HL-60 (cell line): ENCODE results near the gene HPF1.

Experiments
- DNase-seq, 2 experiments: peaks; one replicate each; pipeline ENCODE4 v3.0.0-alpha.2; 2010 to 2020; ENCODE audit warnings: low read depth in 1 of 2, low spot score in 1 of 2
- H3K27ac ChIP-seq: fragments of 250-450 bp; sonication (Bioruptor Pico); replicated peaks from 2 replicates; pipeline ENCODE4 v1.5.1; 2020; ENCODE audit warnings: mild to moderate bottlenecking, moderate library complexity
- H3K27me3 ChIP-seq: fragments of 250-450 bp; sonication (Bioruptor Pico); 2 replicates; pipeline ENCODE4 v1.5.1; 2021; ENCODE audit warnings: mild to moderate bottlenecking, moderate library complexity; ENCODE audit not compliant: insufficient read depth, poor library complexity, severe bottlenecking
- H3K4me3 ChIP-seq: replicated peaks from 2 replicates; pipeline ENCODE4 v1.5.1; 2011; ENCODE audit warnings: mild to moderate bottlenecking, control low read depth, low read length; ENCODE audit not compliant: insufficient read depth
- CTCF ChIP-seq: IDR thresholded peaks from one replicate; pipeline ENCODE4 v1.5.1; 2011; ENCODE audit warnings: low read length, control low read depth, inconsistent platforms; ENCODE audit not compliant: insufficient read depth
- GABPA ChIP-seq: IDR thresholded peaks from 2 replicates; pipeline ENCODE4 v1.6.1; 2012; ENCODE audit warnings: low read depth
- POLR2AphosphoS5 ChIP-seq: IDR thresholded peaks from 2 replicates; pipeline ENCODE4 v1.6.1; 2012; ENCODE audit warnings: low read depth
- REST ChIP-seq: IDR thresholded peaks from 2 replicates; pipeline ENCODE4 v1.6.1; 2012; ENCODE audit warnings: low read depth; ENCODE audit not compliant: insufficient replicate concordance
- SPI1 ChIP-seq: IDR thresholded peaks from 2 replicates; pipeline ENCODE4 v1.6.1; 2012; ENCODE audit warnings: low read depth, mild to moderate bottlenecking, borderline replicate concordance

HPF1 gene

GRCh38 chr4:169766741-169767140, 9.0 kb upstream of the HPF1 start:
- TF ChIP-seq CTCF (no peak), GABPA (no peak), SPI1 (no peak), REST (no peak), POLR2AphosphoS5 (no peak)
- no peak for DNase-seq
- Histone ChIP-seq H3K4me3 (no peak overlapping the region), H3K27ac (no peak overlapping the region), H3K27me3 (no peaks in the 10 kb centered on the region)

GRCh38 chr4:169765835-169766234, 8.1 kb upstream of the HPF1 start:
- DNase-seq = no peak
- no peaks in the 10 kb centered on the region for H3K27me3 ChIP-seq
- H3K4me3 ChIP-seq = no peak overlapping the region
- H3K27ac ChIP-seq = no peak overlapping the region
- TF ChIP-seq CTCF (no peak), GABPA (no peak), REST (no peak), SPI1 (no peak), POLR2AphosphoS5 (no peak)

GRCh38 chr4:169761846-169762245, 4.1 kb upstream of the HPF1 start:
- H3K4me3 ChIP-seq = no peak overlapping the region

More at GRCh38 chr4:169761846-169762245, 4.1 kb upstream of the HPF1 start:
- Histone ChIP-seq H3K27me3 (no peaks in the 10 kb centered on the region), H3K27ac (no peak overlapping the region)
- TF ChIP-seq GABPA (no peak), CTCF (no peak), REST (no peak), SPI1 (no peak), POLR2AphosphoS5 (no peak)
- no peak for DNase-seq
